Lower lobe of right lung (tissue), 2 donors: ENCODE data around the gene UTRN. TPM values are rescaled to one million over a fixed set of nuclear protein-coding genes. Genes with fewer than 3 reads are reported as not detected.

Source experiments
- ATAC-seq, 2 donors: fragments of 200-7000 bp; cut with Tn5 transposase; one replicate each; pipeline ENCODE4 v1.9.1; 2020 to 2022; ENCODE audit warnings: mild to moderate bottlenecking in 2 of 2, moderate library complexity in 2 of 2
- DNase-seq: peaks from one replicate; pipeline ENCODE4 v3.0.0-alpha.2; 2020
- H3K27ac ChIP-seq: fragments of 200-600 bp; one replicate; pipeline ENCODE4 v1.8.0; 2022
- H3K27me3 ChIP-seq: fragments of 200-600 bp; one replicate; pipeline ENCODE4 v1.8.0; 2022; ENCODE audit warnings: low read depth
- H3K36me3 ChIP-seq: fragments of 200-600 bp; one replicate; pipeline ENCODE4 v1.8.0; 2022; ENCODE audit warnings: mild to moderate bottlenecking
- H3K4me1 ChIP-seq: fragments of 200-600 bp; one replicate; pipeline ENCODE4 v1.8.0; 2022
- H3K4me3 ChIP-seq: fragments of 200-600 bp; one replicate; pipeline ENCODE4 v1.8.0; 2022; ENCODE audit warnings: mild to moderate bottlenecking
- H3K9me3 ChIP-seq: fragments of 200-600 bp; one replicate; pipeline ENCODE4 v1.8.0; 2022
- intact Hi-C: fragments of 100-400 bp; cut with DNase I; formaldehyde crosslinking; loops from one replicate; pipeline ENCODE4 v1.11.0; 2022
- total RNA-seq: library from RNA; stranded (reverse); fragmentation: NEBNext Ultra II Directional; extraction: Animal tissue kit (Norgen Biotek cat#: 25700); gene quantifications from one replicate; pipeline ENCODE4 v1.2.1, GENCODE V29; 2021
- TF ChIP-seq, protein P1 (sequence below): fragments of 200-600 bp; IDR thresholded peaks from one replicate; pipeline ENCODE4 v1.8.0; 2022; ENCODE audit warnings: antibody characterized with exemption, mild to moderate bottlenecking
- donor health status: DM: no; HTN: yes; CAD: no; lungs with severe emphysema.

UTRN gene
- total RNA-seq, 1 donor from 2014 or later: 275 TPM

DNA sequence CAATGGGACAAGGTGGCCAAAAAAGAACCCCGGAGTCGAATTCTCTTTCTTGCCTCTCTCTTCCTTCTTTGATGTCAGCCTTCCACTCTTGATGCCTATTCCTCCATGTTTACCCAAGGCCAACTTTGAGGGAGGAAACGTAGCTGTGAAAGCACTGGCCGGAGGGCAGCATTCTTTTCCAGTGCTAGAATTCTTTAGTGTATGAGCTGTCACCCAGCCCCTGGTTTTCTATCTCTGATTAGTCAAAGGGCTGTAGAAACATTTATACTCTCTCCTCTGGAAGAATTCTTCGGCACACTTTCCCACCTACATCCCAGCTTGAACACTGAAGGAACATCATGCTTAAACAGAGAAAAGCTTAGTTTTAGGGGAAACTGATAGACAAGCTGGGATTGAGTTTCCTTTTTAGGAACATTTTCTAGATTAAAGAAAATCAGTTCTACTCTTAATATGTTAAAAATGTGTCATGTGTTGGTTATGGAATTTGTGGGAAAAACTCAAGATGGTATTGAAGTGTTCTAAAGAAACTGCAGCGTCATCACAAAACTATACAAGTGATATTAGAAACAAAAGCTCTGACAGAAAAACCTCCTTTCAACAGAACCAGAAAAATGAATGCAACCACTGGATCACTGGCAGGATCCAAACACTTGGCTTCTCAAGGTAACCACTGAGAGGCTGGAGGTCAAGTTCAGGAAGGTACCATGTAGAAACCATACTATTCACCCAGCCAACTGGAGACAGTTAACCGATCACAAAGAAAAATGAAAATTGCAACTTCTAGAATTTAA lies 20.7 kb upstream of the UTRN start:
- Histone ChIP-seq H3K27me3 (no peaks in the 10 kb centered on the region), H3K4me3 (no peak overlapping the region), H3K36me3 (no peaks in the 10 kb centered on the region), H3K9me3 (no peaks in the 10 kb centered on the region), H3K4me1 (peaks cover 23% of the 10 kb centered on the region), H3K27ac (peak overlapping the region; percentile 59)
- TF ChIP-seq, protein P1, sequence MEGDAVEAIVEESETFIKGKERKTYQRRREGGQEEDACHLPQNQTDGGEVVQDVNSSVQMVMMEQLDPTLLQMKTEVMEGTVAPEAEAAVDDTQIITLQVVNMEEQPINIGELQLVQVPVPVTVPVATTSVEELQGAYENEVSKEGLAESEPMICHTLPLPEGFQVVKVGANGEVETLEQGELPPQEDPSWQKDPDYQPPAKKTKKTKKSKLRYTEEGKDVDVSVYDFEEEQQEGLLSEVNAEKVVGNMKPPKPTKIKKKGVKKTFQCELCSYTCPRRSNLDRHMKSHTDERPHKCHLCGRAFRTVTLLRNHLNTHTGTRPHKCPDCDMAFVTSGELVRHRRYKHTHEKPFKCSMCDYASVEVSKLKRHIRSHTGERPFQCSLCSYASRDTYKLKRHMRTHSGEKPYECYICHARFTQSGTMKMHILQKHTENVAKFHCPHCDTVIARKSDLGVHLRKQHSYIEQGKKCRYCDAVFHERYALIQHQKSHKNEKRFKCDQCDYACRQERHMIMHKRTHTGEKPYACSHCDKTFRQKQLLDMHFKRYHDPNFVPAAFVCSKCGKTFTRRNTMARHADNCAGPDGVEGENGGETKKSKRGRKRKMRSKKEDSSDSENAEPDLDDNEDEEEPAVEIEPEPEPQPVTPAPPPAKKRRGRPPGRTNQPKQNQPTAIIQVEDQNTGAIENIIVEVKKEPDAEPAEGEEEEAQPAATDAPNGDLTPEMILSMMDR: no peak
- ATAC-seq: peak; percentile 64 to 84
- no peak for DNase-seq
- intact Hi-C loops: no loop called here

DNA sequence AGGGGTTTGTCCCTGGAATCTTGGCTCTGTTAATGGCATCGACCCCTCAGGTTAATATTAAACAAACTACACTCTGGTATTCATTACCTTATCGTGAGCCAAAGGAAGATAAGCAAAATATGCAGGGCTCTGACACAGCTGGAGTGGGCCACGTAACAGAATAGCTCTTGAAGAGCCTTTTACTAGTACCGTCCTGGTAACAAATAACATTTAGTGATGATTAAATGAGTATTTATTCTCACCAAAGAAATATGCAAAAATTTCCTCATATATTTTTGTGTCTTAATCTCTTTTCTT lies 20.1 kb upstream of the UTRN start:
- Histone ChIP-seq H3K27me3 (no peaks in the 10 kb centered on the region), H3K27ac (peak overlapping the region; percentile 59), H3K4me1 (peaks cover 23% of the 10 kb centered on the region), H3K4me3 (no peak overlapping the region), H3K36me3 (no peaks in the 10 kb centered on the region), H3K9me3 (no peaks in the 10 kb centered on the region)
- ATAC-seq (peak; percentile 66 to 87), DNase-seq (no peak)
- TF ChIP-seq, protein P1: no peak
- intact Hi-C loops: no loop called here

DNA sequence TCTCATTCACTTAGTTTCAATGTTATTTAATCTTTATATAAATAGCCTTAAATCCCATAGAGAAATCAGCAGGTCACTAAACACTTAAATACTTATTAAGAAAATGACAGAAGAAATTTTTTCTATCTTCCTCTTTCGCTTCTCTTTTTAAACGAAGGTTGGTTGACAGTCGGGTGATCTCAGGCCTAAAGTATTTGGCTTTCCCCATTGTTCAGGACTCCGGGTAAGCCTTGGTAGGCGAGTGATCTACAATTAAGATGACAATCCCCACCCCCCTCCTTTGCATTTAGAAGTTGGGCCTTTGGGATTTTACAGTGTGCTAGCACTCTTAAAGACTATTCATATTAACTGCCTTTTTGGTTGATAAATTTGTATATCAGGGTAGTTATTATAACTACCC lies 19.7 kb upstream of the UTRN start:
- DNase-seq (no peak), ATAC-seq (peak; percentile 51 to 53)
- Histone ChIP-seq H3K27ac (peak overlapping the region; percentile 38), H3K27me3 (no peaks in the 10 kb centered on the region), H3K9me3 (no peaks in the 10 kb centered on the region), H3K4me1 (peaks cover 23% of the 10 kb centered on the region), H3K36me3 (no peaks in the 10 kb centered on the region), H3K4me3 (no peak overlapping the region)
- intact Hi-C loops: no loop called here
- TF ChIP-seq, protein P1: no peak

DNA sequence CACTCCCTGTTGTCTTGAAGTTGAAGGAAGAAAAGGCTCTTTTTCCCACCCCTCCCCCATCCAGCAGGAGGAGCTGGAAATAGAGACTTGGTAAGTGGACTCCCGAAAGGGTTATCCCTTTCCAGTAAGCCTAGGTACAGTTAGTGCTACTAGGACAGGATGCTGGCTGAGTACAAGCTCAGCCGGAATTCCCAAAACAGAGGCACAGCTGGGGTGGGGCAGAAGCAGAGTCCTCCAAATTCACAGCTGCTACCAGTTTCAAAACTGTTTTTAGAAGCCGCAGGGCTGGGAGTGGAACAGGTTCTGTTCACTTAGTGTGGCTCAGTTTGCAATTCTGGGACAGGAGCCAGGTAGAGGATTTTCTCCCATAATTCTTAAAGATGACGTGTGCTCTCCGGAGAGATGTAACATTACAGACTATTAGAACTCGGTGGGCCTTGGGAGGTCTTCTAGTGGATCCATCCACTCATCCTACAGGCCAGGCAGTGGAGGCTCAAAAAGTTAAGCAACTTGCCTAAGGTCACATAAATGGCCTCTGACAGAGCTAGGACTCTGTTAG lies 19.0 kb upstream of the UTRN start:
- peak overlapping the region; percentile 38 for H3K27ac ChIP-seq
- no peaks in the 10 kb centered on the region for H3K9me3 ChIP-seq
- no peaks in the 10 kb centered on the region for H3K36me3 ChIP-seq
- H3K4me1 ChIP-seq: peaks cover 23% of the 10 kb centered on the region
- intact Hi-C loops: no loop called here
- H3K27me3 ChIP-seq: no peaks in the 10 kb centered on the region
- no peak overlapping the region for H3K4me3 ChIP-seq
- TF ChIP-seq, protein P1: no peak
- ATAC-seq (peak; percentile 81 to 88), DNase-seq (peak; percentile 60)

DNA sequence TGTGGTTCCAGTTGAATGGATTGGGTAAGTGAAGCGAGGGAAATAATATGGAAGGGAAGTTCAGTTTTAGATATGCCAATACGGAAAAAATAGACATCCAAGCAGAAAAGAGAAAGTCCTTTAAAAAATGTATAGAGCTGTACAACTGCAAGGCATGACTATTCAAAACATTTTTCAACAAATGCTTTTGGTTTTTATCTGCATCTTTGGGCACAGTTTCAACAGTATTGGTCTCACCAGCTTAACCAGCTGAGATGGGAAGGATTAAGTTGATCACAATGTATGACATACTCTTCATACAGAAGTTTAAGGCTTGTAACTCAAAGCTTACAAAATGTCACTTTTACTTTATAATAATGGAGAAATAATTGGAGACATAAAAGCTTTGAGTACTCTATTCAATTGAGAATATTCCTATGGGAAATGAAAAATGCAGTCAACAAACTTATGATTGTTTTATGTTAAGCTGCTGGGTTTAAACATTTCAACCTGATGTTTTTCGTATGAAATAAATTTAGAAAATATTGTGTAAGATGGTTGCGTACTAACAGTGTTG lies 16.3 kb upstream of the UTRN start:
- intact Hi-C loops: no loop called here
- Histone ChIP-seq H3K9me3 (no peaks in the 10 kb centered on the region), H3K36me3 (no peaks in the 10 kb centered on the region), H3K27me3 (no peaks in the 10 kb centered on the region), H3K4me1 (peaks cover 23% of the 10 kb centered on the region), H3K4me3 (no peak overlapping the region), H3K27ac (no peak overlapping the region)
- DNase-seq (no peak), ATAC-seq (no peak)
- TF ChIP-seq, protein P1: no peak
